Measurements from ENCODE around the gene OSCP1. TPM values are rescaled to one million over a fixed set of nuclear protein-coding genes. Genes with fewer than 3 reads are reported as not detected.
A peak's percentile ranks its signal among the peaks of the same experiment; 100 is the strongest.

The OSCP1 gene
- total RNA-seq, 2 donors from 2014 or later, result 1.5 to 1.8 TPM

- peak overlapping the region; percentile 92 for H3K27ac Mint-ChIP-seq
- no peaks in the 10 kb centered on the region for H3K27me3 Mint-ChIP-seq
- peaks cover 33% of the 10 kb centered on the region for H3K4me1 Mint-ChIP-seq
- H3K9me3 Mint-ChIP-seq, result no peaks in the 10 kb centered on the region
- H3K36me3 Mint-ChIP-seq (ENCODE audit: low read depth), result peaks cover 31% of the 10 kb centered on the region
- peak overlapping the region; percentile 19 for H3K4me3 Mint-ChIP-seq
- ATAC-seq (replicated peaks), result no peak
These were observed 68.8 kb downstream of the OSCP1 start for GRCh38 chr1:36381405-36381804.

DNA sequence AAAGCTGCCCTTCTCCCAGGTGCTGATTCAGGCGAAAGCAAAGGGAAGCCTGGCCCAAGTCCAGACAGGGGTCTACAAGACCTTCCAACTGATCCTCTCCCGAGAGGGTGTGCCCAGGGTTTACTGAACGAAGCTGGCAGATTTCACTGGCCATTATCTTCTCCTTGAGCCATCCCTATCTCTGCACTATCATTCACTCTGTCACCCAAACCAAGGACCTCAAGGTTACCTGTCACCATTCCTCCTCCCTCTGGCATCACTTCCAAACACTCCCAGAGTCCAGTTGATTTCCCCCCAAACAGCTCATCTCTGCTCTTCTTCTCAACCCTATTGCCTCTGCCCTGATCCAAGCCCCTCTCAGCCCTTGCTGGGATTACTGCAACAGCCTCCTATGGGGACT is 69.5 kb downstream of the OSCP1 start:
- H3K36me3 Mint-ChIP-seq (ENCODE audit: low read depth), result peaks cover 30% of the 10 kb centered on the region
- no peaks in the 10 kb centered on the region for H3K9me3 Mint-ChIP-seq
- H3K4me1 Mint-ChIP-seq, result peaks cover 33% of the 10 kb centered on the region
- no peaks in the 10 kb centered on the region for H3K27me3 Mint-ChIP-seq
- H3K27ac Mint-ChIP-seq, result peak overlapping the region; percentile 92
- peak overlapping the region; percentile 19 for H3K4me3 Mint-ChIP-seq
- no peak for ATAC-seq (replicated peaks)

- Mint-ChIP-seq H3K27ac (peak overlapping the region; percentile 92), H3K36me3 (ENCODE audit: low read depth) (peaks cover 30% of the 10 kb centered on the region), H3K4me1 (peaks cover 33% of the 10 kb centered on the region), H3K27me3 (no peaks in the 10 kb centered on the region), H3K4me3 (no peak overlapping the region), H3K9me3 (no peaks in the 10 kb centered on the region)
- ATAC-seq (replicated peaks), result no peak
These were observed 70.1 kb downstream of the OSCP1 start for GRCh38 chr1:36380143-36380619.

DNA sequence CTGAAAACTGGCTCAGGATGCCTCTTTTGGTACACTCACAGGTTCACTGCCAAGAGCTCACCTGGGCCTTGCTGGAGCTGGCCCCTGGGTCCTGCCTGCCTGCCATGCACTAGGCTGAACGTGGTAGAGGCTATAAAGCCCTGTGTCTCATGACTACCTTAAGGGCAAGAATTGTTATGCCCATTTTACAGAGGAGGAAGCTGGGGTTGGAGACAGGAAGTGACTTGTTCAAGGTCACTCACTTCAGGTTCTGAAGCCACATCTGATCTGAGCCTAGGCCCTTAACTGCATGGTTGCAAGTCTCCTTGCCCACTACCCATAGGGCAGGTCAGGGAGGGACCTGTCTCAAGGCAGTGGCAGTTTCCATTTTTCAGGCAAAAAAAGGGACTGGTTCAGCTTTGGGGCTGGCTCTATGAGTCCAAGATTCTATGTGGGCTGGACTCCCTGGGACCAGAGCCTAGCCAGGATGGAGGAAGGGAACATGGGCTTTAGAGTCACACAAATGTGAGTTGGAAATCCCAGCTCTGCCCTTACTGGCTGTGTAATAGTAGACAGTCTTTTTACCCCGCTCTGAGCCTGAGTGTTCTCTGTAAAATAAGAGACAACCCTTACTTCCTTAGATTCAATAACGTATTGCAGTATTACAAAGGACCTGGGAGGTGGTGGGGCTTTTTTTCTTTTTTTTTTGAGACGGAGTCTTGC is 72.3 kb downstream of the OSCP1 start:
- ATAC-seq (replicated peaks), result no peak
- H3K9me3 Mint-ChIP-seq, result no peaks in the 10 kb centered on the region
- H3K4me3 Mint-ChIP-seq, result peak overlapping the region; percentile 21
- peak overlapping the region; percentile 78 for H3K27ac Mint-ChIP-seq
- H3K4me1 Mint-ChIP-seq, result peaks cover 28% of the 10 kb centered on the region
- H3K36me3 Mint-ChIP-seq (ENCODE audit: low read depth), result peaks cover 31% of the 10 kb centered on the region
- no peaks in the 10 kb centered on the region for H3K27me3 Mint-ChIP-seq

- peaks cover 19% of the 10 kb centered on the region for H3K36me3 Mint-ChIP-seq (ENCODE audit: low read depth)
- peaks cover 14% of the 10 kb centered on the region for H3K4me1 Mint-ChIP-seq
- ATAC-seq (replicated peaks), result no peak
- H3K27ac Mint-ChIP-seq, result peak overlapping the region; percentile 89
- H3K27me3 Mint-ChIP-seq, result no peaks in the 10 kb centered on the region
- no peaks in the 10 kb centered on the region for H3K9me3 Mint-ChIP-seq
- peak overlapping the region; percentile 83 for H3K4me3 Mint-ChIP-seq
These were observed 77.6 kb downstream of the OSCP1 start for GRCh38 chr1:36372617-36373016.

DNA sequence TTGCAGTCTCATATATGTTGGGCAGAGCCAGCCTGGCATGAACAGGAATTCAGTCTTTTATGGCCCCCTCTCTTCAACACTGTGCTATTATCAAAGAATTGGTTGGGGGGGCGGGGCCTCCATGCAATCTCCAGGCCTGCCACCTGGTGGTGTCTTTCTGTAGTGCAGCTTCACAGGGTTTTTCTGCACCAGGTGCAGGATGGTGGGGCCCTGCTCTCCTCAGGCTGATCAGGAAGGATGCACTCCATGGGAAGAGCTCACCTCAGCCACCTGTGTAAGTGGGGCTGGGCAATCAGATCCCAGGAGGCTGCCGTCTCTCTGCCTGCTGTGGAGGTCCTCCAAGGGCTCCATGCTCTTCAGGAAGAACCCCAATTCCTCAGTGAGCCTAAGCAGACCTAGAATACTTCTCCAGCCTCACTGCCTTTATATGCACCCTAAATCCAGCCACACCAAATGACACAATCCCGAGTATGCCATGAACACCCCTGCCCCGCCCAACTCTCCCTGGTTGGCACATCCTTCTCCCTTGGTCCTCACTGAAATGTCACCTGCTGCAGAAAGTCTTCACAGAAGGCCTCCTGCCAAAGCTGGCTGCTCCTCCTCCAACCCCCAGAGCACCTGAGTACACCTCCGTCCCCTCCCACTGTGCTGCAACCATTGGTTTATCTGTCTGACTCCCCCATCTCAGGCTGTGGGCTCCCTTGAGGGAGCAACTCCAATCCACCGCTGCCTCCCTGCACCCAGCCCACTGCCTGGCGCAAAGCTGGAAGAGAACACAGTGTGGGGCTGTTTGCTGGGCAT is 81.0 kb downstream of the OSCP1 start:
- H3K4me1 Mint-ChIP-seq, result peaks cover 19% of the 10 kb centered on the region
- peaks cover 23% of the 10 kb centered on the region for H3K36me3 Mint-ChIP-seq (ENCODE audit: low read depth)
- peak; percentile 27 for ATAC-seq (replicated peaks)
- H3K9me3 Mint-ChIP-seq, result no peaks in the 10 kb centered on the region
- H3K27ac Mint-ChIP-seq, result peak overlapping the region; percentile 9
- no peaks in the 10 kb centered on the region for H3K27me3 Mint-ChIP-seq
- no peak overlapping the region for H3K4me3 Mint-ChIP-seq

Other genes with a start within 250 kb of the OSCP1 start
- 100 to 1,000 TPM; 115 to 152 TPM for gene THRAP3, start 226.0 kb downstream of the OSCP1 start, total RNA-seq
- gene SH3D21, start 144.1 kb downstream of the OSCP1 start, total RNA-seq, result 100 to 1,000 TPM in 1 of 2 donors, 10 to 100 TPM in 1; 24.4 to 245 TPM
- 1 to 10 TPM; 2.5 to 5.6 TPM for gene EVA1B, start 126.8 kb downstream of the OSCP1 start, total RNA-seq
- gene STK40, start 64.5 kb downstream of the OSCP1 start, total RNA-seq, result 10 to 100 TPM; 44.1 to 56.8 TPM
- 10 to 100 TPM; 24.6 to 59.6 TPM for gene LSM10, start 52.5 kb downstream of the OSCP1 start, total RNA-seq
- gene MRPS15, start 13.9 kb upstream of the OSCP1 start, total RNA-seq, result 100 to 1,000 TPM in 1 of 2 donors, 10 to 100 TPM in 1; 57.3 to 128 TPM
- gene CSF3R, start 32.5 kb upstream of the OSCP1 start, total RNA-seq, result under 1 TPM in 1 of 2 donors, not detected in 1; 0.90 TPM

Measured in activated T-helper 17 cell treated with anti-CD3 and anti-CD28 coated beads, Interleukin-2, amount 50 U/mL, for 72 hours (primary cell).